GM03348 (cell line): Measurements from ENCODE around the gene RBM34.
"Not testable (repeated sequence)": the region's sequence is repeated elsewhere in the genome, so short reads cannot be mapped to it uniquely, and the experiment has no call there.

Experiments used
- DNase-seq: peaks from one replicate; pipeline ENCODE4 v3.0.0; 2012; ENCODE audit warnings: low spot score

Gene RBM34

DNA sequence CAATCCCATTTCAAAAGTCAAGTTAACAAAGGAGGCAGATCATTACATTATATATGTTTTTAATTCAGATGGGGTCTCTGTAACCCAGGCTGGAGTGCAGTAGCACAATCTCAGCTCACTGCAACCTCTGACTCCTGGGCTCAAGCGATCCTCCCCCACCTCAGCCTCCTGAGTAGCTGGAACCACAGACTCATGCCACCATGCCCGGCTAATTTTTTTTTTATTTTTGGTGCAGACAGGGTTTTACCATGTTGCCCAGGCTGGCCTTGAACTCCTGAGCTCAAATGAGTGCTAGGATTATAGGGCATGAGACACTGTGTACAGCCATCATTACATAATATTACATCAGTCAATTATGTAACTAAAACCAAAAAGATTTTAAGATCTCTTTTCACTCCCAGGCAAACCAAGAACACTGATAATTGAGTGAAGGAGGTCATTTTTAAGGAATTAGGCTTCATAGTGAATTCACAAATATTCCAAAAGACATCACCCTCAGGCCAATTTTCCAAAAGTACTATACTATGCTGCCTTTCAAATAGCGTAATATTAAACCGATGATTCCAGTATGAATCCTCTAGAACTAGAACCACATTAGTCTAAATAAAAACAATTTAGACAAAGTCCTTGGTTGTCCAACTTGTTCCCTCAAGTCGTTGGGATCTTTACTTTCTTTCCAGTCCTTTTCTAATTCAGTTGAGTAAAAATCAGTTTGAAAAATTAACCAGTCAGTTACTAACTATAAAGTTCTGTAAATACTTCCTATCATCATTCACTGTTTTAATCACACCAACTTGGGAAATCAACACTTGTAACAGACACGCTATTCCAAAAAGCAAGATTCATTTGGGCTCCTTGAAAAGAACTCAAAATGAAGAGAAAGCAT is 48.5 kb downstream of the RBM34 start:
- peak; percentile 30 for DNase-seq

DNA sequence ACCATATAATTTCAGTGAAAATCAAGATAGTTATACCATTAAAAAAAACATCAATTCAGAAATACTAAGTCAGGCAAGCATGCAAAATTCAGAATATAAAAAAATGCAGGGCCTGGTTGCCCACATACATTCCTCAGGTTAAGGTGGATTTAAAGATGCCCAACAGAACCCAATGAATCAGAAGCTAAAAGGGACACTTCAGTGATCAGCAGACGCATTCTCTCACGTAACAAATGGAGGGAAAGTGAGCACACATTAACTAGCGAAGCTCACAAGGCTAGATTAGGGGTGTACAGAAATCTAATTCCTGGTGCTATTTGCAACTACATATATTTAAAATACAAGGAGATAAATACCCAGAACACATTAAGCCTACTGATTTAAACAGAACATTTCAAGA is 49.9 kb downstream of the RBM34 start:
- no peak for DNase-seq

DNA sequence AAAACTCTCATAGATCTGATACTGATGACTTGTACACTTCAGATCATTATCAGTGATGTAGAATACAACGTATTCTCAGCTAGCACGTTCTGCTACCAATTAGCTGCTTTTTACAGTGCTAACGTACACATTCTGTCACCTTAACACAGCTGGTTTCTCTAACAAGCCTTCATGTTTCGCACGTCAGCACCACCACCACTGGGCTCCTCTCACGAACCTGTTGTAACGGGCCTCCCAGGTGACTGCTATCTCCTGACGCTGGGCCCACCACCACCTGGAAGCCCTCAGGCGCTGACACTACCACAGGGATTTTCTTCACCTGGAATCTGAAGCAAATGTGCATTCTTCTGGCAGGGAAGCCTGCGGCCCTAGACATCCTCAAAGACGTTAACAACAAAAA is 52.2 kb downstream of the RBM34 start:
- no peak for DNase-seq

DNA sequence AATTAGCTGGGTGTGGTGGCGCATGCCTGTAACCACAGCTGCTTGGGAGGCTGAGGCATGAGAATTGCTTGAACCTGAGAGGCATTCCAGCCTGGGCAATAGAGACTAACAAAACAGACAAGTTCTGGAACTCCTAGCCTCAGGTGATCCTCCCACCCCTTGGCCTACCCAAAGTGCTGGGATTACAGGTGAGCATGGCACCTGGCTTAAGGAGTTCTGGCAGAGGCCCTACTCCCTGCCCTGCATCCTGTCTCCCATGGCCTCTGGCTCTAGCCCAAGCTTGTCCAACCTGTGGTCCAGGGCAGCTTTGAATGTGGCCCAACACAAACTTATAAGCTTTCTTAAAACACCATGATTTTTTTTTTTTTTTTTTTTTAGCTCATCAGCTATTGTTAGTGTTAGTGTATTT is 52.9 kb downstream of the RBM34 start:
- DNase-seq = no peak

DNA sequence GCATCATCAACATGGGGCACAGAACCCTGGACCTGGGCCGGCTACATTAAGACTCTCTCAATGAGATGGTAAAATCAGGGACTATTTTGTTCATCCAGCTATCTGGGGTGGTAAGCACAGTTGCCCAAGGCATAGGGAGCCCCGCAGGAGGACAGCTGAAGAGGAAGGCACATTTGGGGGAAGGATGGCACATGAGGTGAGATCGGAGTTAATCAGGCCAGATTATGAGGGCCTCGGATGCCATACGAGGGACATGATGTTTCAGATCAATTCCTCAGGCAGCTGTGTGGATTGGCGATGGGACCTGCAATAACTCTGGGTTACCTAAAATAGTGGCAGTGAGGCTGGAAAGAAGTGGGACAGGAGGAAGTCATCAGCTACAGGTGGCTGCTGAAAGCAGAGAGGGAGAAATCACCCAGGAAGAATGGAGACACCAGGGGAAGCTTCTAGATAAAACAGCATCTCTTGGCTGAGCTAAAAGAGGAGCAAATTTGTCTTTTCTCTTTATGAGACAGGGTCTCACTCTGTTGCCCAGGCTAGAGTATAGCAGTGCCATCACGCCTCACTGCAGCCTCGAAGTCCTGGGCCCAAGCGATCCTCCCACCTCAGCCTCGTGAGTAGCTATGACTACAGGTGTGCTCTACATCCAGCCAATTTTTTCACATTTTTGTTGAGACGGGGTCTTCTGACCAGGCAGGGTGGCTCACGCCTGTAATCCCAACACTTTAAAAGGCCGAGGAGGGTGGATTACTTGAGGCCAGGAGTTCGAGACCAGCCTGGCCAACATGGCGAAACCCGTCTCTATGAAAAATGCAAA is 53.5 kb downstream of the RBM34 start:
- no peak for DNase-seq

GRCh38 chr1:235106457-235106856 is 54.6 kb downstream of the RBM34 start:
- DNase-seq = no peak

GRCh38 chr1:235105051-235106043 is 55.7 kb downstream of the RBM34 start:
- no peak for DNase-seq

GRCh38 chr1:235102993-235103411 is 58.0 kb downstream of the RBM34 start:
- DNase-seq = no peak

DNA sequence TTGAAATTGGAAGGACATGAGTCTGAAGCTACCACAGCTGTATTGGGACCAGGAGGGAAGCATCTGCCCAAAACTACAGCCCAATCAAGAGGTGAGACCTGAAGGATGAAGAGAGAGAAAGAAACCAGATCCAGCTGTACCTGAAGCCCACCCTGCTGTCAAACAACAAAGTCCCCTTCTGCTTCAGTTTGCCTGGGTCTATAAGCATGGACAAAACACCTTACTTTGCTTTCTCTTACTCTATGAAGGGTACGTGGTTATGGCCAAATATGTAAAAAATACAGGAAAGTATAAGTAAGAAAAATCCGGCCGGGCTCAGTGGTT is 58.8 kb downstream of the RBM34 start:
- DNase-seq = no peak

GRCh38 chr1:235101558-235102258 is 59.3 kb downstream of the RBM34 start:
- no peak for DNase-seq

GRCh38 chr1:235100194-235100772 is 60.8 kb downstream of the RBM34 start:
- DNase-seq = no peak

GRCh38 chr1:235098991-235099390 is 62.1 kb downstream of the RBM34 start:
- DNase-seq = no peak

DNA sequence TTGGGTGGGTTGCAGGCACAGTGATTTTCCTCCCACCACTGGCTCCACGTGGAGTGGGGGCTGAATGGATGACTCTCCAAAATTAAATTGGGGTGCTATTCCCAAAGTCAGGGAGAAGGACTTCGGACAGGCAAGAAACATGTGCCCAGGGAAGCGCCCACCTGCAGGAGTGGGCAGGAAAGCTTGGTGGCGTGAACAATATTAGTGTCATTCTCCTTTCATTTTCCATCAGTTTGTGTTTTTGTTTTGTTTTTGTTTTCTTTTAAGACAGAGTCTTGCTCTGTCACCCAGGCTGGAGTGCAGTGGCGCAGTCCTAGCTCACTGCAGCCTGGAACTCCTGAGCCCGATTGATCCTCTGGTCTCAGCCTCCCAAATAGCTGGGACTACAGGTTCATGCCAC is 62.5 kb downstream of the RBM34 start:
- no peak for DNase-seq

DNA sequence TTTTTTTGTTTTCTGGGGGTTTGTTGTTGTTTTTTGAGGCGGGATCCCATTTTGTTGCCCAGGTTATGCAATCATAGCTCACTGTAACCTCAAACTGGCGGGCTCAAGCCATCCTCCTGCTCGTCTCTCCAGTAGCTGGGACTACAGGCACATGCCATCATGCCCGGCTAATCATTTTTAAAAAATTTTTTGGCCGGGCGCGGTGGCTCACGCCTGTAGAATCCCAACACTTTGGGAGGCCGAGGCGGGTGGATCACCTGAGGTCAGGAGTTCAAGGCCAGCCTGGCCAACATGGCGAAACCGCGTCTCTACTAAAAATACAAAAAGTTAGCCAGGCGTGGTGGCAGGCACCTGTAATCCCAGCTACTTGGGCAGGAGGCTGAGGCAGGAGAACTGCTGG is 63.5 kb downstream of the RBM34 start:
- not testable (repeated sequence) for DNase-seq

- no peak for DNase-seq
Observed at GRCh38 chr1:235095938-235096562, 65.0 kb downstream of the RBM34 start.

GRCh38 chr1:235093696-235094592 is 67.1 kb downstream of the RBM34 start:
- DNase-seq = peak; percentile 82

GRCh38 chr1:235093013-235093695 is 67.9 kb downstream of the RBM34 start:
- DNase-seq = peak; percentile 72

DNA sequence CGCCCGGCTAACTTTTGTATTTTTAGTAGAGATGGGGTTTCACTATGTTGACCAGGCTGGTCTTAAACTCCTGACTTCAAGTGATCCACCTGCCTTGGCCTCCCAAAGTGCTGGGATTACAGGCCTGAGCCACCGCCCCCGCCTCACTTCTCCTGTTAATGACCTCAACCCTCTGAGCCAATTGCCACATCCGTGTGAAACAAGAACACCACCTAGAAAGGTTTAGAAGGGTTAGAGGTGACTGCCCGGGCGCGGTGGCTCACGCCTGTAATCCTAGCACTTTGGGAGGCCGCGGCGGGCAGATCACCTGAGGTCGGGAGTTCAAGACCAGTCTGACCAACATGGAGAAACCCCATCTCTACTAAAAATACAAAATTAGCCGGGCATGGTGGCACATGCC is 68.6 kb downstream of the RBM34 start:
- DNase-seq = not testable (repeated sequence)

DNA sequence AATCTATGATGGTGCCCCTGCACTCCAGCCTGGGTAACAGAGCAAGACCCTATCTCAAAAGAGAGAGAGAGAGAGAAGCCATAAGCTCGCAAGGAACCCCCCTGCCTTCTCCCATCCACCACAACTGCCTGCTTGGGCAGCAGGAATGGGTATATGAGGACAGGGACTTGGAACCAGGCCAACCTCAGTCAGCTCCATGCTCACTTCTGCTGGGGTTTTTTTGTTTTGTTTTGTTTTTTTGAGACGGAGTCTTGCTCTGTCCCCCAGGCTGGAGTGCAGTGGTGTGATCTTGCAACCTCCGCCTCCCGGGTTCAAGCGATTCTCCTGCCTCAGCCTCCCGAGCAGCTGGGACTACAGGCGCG is 69.0 kb downstream of the RBM34 start:
- not testable (repeated sequence) for DNase-seq
